HepG2 (cell line): ENCODE measurements around the gene SPDL1. TPM values are rescaled to one million over a fixed set of nuclear protein-coding genes. Genes with fewer than 3 reads are reported as not detected.

ENCODE experiments used
- ATAC-seq: fragments of 200-7000 bp; cut with Tn5 transposase; 3 replicates; pipeline ENCODE4 v1.9.1; 2020; ENCODE audit warnings: mild to moderate bottlenecking, moderate library complexity
- BruUV-seq: library from RNA; stranded (reverse); fragments of 400-500 nt; replicated peaks from 2 replicates; lab custom pipeline; 2021; lab: Mats Ljungman, UMichigan
- CTCF ChIA-PET: fragments of 300-600 bp; formaldehyde crosslinking; extraction: SDS; loops from one replicate; lab custom pipeline; 2021; ENCODE audit warnings: low total read pairs, inconsistent platforms, low intra/inter-chr PET ratio; lab: Yijun Ruan, JAX
- POLR2A ChIA-PET: fragments of 350-600 bp; sonication (Branson Sonifier 250); formaldehyde crosslinking; loops from one replicate; lab custom pipeline; 2020; ENCODE audit warnings: antibody characterized with exemption, inconsistent platforms; lab: Yijun Ruan, JAX
- DNase-seq: peaks from one replicate; pipeline ENCODE4 v3.0.0-alpha.2; 2015; ENCODE audit warnings: low spot score
- FAIRE-seq: peaks from 3 replicates; lab custom pipeline; 2011; peaks lifted over from hg19 to GRCh38; lab: Jason Lieb, UNC
- H2AFZ ChIP-seq: one replicate; pipeline ENCODE4 v1.6.1; 2011; ENCODE audit warnings: low read length, inconsistent platforms
- H3K27ac ChIP-seq: fragments of 300-600 bp; 3 replicates; pipeline ENCODE4 v1.8.0; 2011; ENCODE audit warnings: mixed run types, mild to moderate bottlenecking, mixed read lengths, low read length, inconsistent platforms; ENCODE audit not compliant: insufficient read depth; ENCODE audit errors: extremely low read length
- H3K27me3 ChIP-seq, 2 experiments: fragments of 200-600 bp in 1 of 2; 2 replicates in 1 of 2; 3 replicates in 1 of 2; pipeline versions ENCODE4 v1.6.0 to v1.8.0; 2011; ENCODE audit warnings: low read length in 2 of 2, mild to moderate bottlenecking in 2 of 2, moderate library complexity in 2 of 2, inconsistent platforms in 1 of 2; ENCODE audit not compliant: insufficient read depth in 2 of 2, control insufficient read depth in 1 of 2
- H3K36me3 ChIP-seq, 2 experiments: fragments of 200-600 bp in 1 of 2; replicated peaks in 1 of 2; 2 replicates in 1 of 2; 3 replicates in 1 of 2; pipeline versions ENCODE4 v1.5.1 to v1.8.0; 2011; ENCODE audit warnings: low read length in 2 of 2, inconsistent platforms in 1 of 2; ENCODE audit not compliant: insufficient read depth in 2 of 2, control insufficient read depth in 1 of 2
- H3K4me1 ChIP-seq: 2 replicates; pipeline ENCODE4 v1.5.1; 2012; ENCODE audit warnings: low read length, inconsistent platforms; ENCODE audit not compliant: insufficient read depth
- H3K4me2 ChIP-seq: 2 replicates; pipeline ENCODE4 v1.6.0; 2011; ENCODE audit warnings: low read depth, low read length, inconsistent platforms
- H3K4me3 ChIP-seq, 3 experiments: fragments of 200-600 bp in 1 of 3; sonication (generic), shearing (Covaris generic) in 1 of 3; replicated peaks in 1 of 3; 2 replicates each; pipeline ENCODE4 v1.5.1; 2011 to 2016; ENCODE audit warnings: low read length in 3 of 3, inconsistent platforms in 2 of 3, low read depth in 2 of 3, mild to moderate bottlenecking in 2 of 3, control low read depth in 1 of 3, mixed read lengths in 1 of 3; ENCODE audit not compliant: insufficient read depth in 1 of 3
- H3K79me2 ChIP-seq: one replicate; pipeline ENCODE4 v1.6.1; 2011; ENCODE audit warnings: low read length, inconsistent platforms; ENCODE audit not compliant: insufficient read depth
- H3K9ac ChIP-seq: 2 replicates; pipeline ENCODE4 v1.6.0; 2011; ENCODE audit warnings: mild to moderate bottlenecking, low read depth, low read length, inconsistent platforms; ENCODE audit not compliant: insufficient read depth
- H3K9me3 ChIP-seq: 2 replicates; pipeline ENCODE4 v1.5.1; 2012; ENCODE audit warnings: mild to moderate bottlenecking, low read length
- H4K20me1 ChIP-seq: 2 replicates; pipeline ENCODE4 v1.6.0; 2011; ENCODE audit warnings: inconsistent platforms, mild to moderate bottlenecking, low read length, moderate library complexity; ENCODE audit not compliant: insufficient read depth
- CREM ChIP-seq, 2 experiments: sonication (generic) in 1 of 2; formaldehyde crosslinking in 1 of 2; IDR thresholded peaks; 2 replicates each; pipeline versions ENCODE4 v1.4.0 to v1.6.1; 2016 to 2020; ENCODE audit warnings: antibody characterized with exemption in 1 of 2, mild to moderate bottlenecking in 1 of 2, missing genetic modification reagents in 1 of 2
- HDAC1 ChIP-seq: sonication (generic); formaldehyde crosslinking; IDR thresholded peaks from 2 replicates; pipeline ENCODE4 v1.5.1; 2020; ENCODE audit warnings: mild to moderate bottlenecking, missing genetic modification reagents
- KLF13 ChIP-seq: sonication (generic); formaldehyde crosslinking; IDR thresholded peaks from 2 replicates; pipeline ENCODE4 v1.4.0; 2020; ENCODE audit warnings: mild to moderate bottlenecking, missing genetic modification reagents
- SMARCC2 ChIP-seq: fragments of 450-650 bp; IDR thresholded peaks from 2 replicates; pipeline ENCODE4 v1.6.1; 2017; ENCODE audit warnings: antibody characterized with exemption, mild to moderate bottlenecking
- WIZ ChIP-seq: sonication (generic); formaldehyde crosslinking; IDR thresholded peaks from 2 replicates; pipeline ENCODE4 v1.5.1; 2020; ENCODE audit warnings: mild to moderate bottlenecking, missing genetic modification reagents
- ZBTB7B ChIP-seq: sonication (generic); formaldehyde crosslinking; IDR thresholded peaks from 2 replicates; pipeline ENCODE4 v1.4.0; 2020; ENCODE audit warnings: missing genetic modification reagents
- ZNF572 ChIP-seq: sonication (generic); formaldehyde crosslinking; IDR thresholded peaks from 2 replicates; pipeline ENCODE4 v1.5.1; 2020; ENCODE audit warnings: mild to moderate bottlenecking, missing genetic modification reagents
- ZNF687 ChIP-seq: sonication (generic); formaldehyde crosslinking; IDR thresholded peaks from 2 replicates; pipeline ENCODE4 v1.5.1; 2020; ENCODE audit warnings: mild to moderate bottlenecking, missing genetic modification reagents, moderate library complexity
- WGBS: methylation state at CpG from one replicate; pipeline ENCODE4 v1.1.6; 2017; ENCODE audit warnings: low lambda C conversion rate; 5-methylcytosine and 5-hydroxymethylcytosine counted together
- in situ Hi-C: cut with HindIII; loops from 2 replicates; pipeline ENCODE4 v1.10.0; 2017; ENCODE audit warnings: low pct_unique_long_range_greater_than_20kb; ENCODE audit not compliant: extremely low pct_ligation_motif_present
- intact Hi-C: fragments of 100-400 bp; cut with micrococcal nuclease; formaldehyde crosslinking; loops from one replicate; pipeline ENCODE4 v1.10.0; 2022; ENCODE audit not compliant: unreplicated experiment
- polyA plus RNA-seq, 8 experiments: library from polyadenylated mRNA; depleted of rRNA in 3 of 8; stranded (reverse) in 7 of 8; unstranded in 1 of 8; fragments of >200 nt; fragmentation: Illumina TruSeq in 4 of 8; extraction: Trizol in 4 of 8; gene quantifications; 2 replicates each; pipeline versions ENCODE4 v1.2.1 to v1.2.3, GENCODE V29; 2011 to 2016; ENCODE audit warnings: low read depth in 4 of 8, missing spikeins in 1 of 8, mixed read lengths in 1 of 8; ENCODE audit not compliant: insufficient read depth in 1 of 8
- total RNA-seq, 5 experiments: library from RNA; depleted of rRNA; stranded (reverse); fragments of >200 nt; fragmentation: Illumina TruSeq; extraction: Trizol; gene quantifications; 2 replicates each; pipeline ENCODE4 v1.2.3, GENCODE V29; 2016; ENCODE audit warnings: low read depth in 1 of 5
- TF ChIP-seq, protein P1 (sequence below): sonication (generic); formaldehyde crosslinking; IDR thresholded peaks from 2 replicates; pipeline ENCODE4 v1.5.0; 2020; ENCODE audit warnings: mild to moderate bottlenecking, missing genetic modification reagents, moderate library complexity

Gene SPDL1
- total and polyA plus RNA-seq, 2 of the 13 experiments (the other 11 are each of a cell fraction or from before 2014, with no cell fraction given), result 10.9 to 36.6 TPM

GRCh38 chr5:169602535-169602934, 19.0 kb downstream of the SPDL1 start (continued):
- TF ChIP-seq CREM (IDR thresholded peaks at IDR 0.05) (no peak), CREM (CRISPR knock-in tag; IDR thresholded peaks at IDR 0.05) (no peak), ZBTB7B (CRISPR knock-in tag) (no peak), HDAC1 (CRISPR knock-in tag) (no peak)
- TF ChIP-seq, protein P1, sequence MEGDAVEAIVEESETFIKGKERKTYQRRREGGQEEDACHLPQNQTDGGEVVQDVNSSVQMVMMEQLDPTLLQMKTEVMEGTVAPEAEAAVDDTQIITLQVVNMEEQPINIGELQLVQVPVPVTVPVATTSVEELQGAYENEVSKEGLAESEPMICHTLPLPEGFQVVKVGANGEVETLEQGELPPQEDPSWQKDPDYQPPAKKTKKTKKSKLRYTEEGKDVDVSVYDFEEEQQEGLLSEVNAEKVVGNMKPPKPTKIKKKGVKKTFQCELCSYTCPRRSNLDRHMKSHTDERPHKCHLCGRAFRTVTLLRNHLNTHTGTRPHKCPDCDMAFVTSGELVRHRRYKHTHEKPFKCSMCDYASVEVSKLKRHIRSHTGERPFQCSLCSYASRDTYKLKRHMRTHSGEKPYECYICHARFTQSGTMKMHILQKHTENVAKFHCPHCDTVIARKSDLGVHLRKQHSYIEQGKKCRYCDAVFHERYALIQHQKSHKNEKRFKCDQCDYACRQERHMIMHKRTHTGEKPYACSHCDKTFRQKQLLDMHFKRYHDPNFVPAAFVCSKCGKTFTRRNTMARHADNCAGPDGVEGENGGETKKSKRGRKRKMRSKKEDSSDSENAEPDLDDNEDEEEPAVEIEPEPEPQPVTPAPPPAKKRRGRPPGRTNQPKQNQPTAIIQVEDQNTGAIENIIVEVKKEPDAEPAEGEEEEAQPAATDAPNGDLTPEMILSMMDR, result no peak

- CTCF ChIA-PET, result no interaction called here
- no peak for ATAC-seq
Measured at GRCh38 chr5:169606279-169606678, 22.7 kb downstream of the SPDL1 start.

More at GRCh38 chr5:169606279-169606678, 22.7 kb downstream of the SPDL1 start:
- no peak for TF ChIP-seq KLF13 (CRISPR knock-in tag)
- TF ChIP-seq ZNF687 (CRISPR knock-in tag), result no peak
- no peak for TF ChIP-seq ZNF572 (CRISPR knock-in tag)
- TF ChIP-seq SMARCC2, result no peak
- TF ChIP-seq WIZ (CRISPR knock-in tag), result no peak
- peaks cover 2 to 16% of the 10 kb centered on the region in 2 experiments; a peak in 3 of 5 replicates for H3K36me3 ChIP-seq
- H2AFZ ChIP-seq, result no peak overlapping the region
- H3K9me3 ChIP-seq, result no peaks in the 10 kb centered on the region
- in situ Hi-C loops, result no loop called here
- H3K4me1 ChIP-seq, result no peaks in the 10 kb centered on the region
- intact Hi-C loops, result no loop called here
- no peaks in the 10 kb centered on the region for H3K27me3 ChIP-seq
- POLR2A ChIA-PET, result no interaction called here
- no peak for FAIRE-seq
- no peak overlapping the region for H3K9ac ChIP-seq
- DNase-seq, result no peak
- no peak overlapping the region for H3K4me3 ChIP-seq
- no peaks in the 10 kb centered on the region for H4K20me1 ChIP-seq
- BruUV-seq, result no TSS peak
- WGBS, result 97% methylated on average over 3 of the region's 3 CpGs
- H3K79me2 ChIP-seq, result no peaks in the 10 kb centered on the region
- H3K4me2 ChIP-seq, result no peak overlapping the region
- H3K27ac ChIP-seq, result no peak overlapping the region
